Activated CD4-positive, alpha-beta T cell treated with anti-CD3 and anti-CD28 coated beads, Interleukin-2, amount 50 U/mL, for 24 hours (primary cell): ENCODE results near the gene CCDC174.
"Not testable (repeated sequence)": the region's sequence is repeated elsewhere in the genome, so short reads cannot be mapped to it uniquely, and the experiment has no call there.

Source experiments
- DNase-seq, 2 donors: peaks; one replicate each; pipeline ENCODE4 v3.0.0-alpha.2; 2020; ENCODE audit warnings: low read depth in 1 of 2, low spot score in 1 of 2

Gene CCDC174

DNA sequence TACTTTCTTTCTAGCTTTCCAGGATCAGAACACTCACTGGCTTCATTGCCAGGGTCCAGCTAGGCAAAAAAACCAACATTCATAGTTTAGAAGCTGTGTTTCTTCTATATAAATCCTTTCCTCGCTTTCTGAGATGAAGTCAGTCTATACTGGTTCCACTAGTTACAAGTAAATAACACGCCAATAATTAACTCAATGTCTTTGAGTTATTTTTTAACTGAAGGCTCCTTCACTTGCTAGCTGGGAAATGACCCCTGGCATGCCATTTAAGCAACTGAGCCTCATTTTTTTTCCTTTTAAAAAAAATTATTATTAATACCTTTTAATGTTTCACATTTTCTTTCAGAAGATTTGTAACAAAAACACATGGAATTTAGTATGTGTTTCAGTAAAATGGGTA lies 2.1 kb upstream of the CCDC174 start:
- no peak for DNase-seq

DNA sequence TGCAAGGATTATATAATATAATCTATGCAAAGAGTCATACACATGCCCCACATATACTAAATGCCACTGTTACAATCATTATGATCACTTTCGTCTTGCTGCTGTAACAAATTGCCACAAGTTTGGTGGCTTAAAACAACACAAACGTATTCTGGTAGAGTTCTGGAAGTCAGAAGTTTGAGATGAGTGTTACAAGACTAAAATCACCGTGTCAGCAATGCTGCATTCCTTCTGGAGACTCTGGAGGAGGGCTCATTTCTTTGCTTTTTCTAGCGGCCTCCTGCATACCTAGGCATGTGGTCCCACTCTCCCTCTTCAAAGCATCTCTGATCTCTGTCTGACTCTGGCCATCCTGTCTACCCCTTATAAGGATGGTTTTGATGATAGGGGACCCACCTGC lies 1.4 kb upstream of the CCDC174 start:
- DNase-seq = no peak

DNA sequence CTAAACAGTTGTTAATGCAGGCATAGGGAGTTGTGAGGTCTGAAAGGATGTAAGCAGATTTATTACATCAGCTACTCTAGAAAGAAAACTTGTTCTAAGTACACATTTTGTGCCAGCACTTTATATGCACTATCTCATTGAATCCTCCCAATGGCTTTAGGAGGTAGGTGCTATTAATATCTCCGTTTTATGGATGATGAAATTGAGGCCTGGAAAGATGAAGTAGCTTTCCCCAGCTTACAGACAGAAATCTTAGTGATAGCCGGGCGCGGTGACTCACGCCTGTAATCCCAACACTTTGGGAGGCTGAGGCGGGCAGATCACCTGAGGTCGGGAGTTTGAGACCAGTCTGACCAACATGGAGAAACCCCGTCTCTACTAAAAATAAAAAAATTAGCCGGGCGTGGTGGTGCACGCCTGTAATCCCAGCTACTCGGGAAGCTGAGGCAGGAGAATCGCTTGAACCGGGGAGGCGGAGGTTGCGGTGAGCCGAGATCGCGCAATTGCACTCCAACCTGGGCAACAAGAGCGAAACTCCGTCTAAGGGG lies 872 bp downstream of the CCDC174 start:
- not testable (repeated sequence) for DNase-seq

DNA sequence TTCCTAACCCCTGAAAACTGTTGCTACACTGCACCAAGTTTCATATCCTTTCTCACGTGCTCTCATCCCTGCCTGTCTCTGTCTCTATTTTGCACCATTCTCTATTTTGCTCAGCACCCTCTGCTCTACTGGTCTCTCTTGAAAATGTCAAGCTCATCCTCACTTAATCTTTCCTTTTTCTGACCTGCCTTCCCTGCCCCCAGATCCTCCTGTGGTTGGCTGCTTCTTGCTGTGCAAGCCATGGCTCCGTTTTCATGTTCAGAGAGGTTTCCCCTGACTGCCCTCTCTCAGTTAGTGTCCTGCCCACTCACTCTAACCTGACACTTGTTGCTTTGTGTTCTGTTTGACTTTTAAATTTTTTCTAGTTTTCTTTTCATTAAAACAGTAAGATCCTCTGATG lies 6.0 kb downstream of the CCDC174 start:
- no peak for DNase-seq

DNA sequence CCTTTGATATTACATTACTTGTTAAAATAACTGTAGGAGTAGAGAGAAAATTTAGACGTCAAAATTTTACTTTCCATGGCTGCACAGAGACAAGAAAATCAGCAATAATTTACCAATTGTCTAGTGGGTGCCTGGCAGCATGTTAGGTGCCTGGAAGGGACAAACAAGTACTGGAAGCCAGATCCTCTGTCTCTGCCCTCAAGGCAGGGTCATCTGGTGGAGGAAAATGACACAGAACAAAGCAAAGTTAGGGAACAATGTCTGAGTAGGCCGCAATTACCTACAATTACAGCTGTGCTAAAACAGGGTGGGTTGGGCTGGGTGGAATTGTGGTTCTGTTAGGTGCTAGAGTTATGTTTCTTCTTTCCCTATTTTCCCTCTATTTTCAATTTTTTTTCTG lies 7.4 kb downstream of the CCDC174 start:
- no peak for DNase-seq

DNA sequence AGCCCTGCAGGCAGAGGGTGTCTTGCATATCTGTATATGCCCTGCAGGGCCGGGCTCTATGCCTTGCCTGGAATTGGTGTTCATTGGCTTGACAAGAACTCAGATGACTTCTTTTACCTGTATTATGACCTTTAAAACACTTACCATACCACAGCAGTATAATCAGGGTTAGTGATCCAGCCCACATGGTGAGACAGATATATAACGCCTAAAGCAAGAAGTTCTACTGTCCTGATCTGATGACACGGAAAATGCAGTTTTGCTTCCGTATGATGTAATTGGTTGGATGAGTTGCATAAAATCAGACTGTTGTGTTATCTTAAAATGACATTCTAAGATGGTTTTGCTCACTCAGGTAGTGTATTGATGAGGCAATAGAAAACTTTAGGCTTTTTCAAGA lies 9.4 kb downstream of the CCDC174 start:
- no peak for DNase-seq

DNA sequence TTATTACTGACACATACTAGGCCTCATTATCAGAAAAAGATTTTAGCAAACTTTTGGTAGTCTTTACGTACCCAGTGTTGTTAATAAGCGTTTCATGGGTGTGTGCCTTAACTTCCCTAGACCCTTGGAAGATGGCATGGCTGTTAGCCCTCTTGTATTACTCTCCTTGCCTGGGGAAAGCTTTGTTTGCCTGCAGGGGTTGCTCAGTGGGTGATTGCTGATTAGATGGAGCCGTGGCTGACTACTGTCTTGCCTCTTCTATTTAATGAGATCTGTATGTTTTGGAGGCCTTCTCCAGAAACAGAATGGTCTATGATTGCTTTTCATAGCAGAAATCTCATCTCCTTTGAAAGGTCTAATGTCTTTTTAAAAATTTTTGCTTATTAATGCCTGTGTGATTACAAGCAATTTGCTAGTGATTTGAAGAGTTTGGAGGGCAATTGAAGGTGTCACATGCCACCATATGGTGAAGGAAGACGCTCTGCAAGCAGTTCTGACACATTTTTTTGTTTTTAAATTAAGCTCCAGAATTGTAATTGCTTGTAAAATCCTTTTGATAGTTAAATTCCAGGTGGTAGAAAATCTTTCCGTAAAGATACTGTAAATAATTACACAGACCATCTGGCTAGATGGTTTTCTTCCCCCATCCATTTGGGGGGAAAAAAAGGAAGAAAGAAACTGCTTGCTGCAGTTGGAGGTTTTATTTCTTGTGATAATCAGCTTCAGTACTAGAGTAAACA lies 12.0 kb downstream of the CCDC174 start:
- no peak for DNase-seq

DNA sequence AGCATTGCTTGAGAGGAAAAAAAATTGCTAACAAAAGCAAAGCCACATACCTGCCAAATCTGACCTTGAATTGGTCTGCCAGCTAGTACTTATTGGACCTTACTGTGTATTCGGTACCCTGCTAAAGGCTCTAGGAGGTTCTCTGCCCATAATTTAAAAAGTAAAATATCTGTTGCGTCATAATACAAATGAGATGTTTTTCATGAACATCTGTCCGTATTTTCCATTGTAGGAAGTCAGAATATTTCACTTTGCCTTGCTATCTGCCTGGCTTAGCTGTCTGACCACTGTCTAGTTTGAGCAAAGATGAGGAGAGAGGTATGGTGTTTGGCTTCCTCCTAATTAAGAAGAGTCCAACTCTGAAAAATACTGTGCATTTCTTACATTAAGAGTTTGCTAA lies 12.6 kb downstream of the CCDC174 start:
- DNase-seq = no peak

DNA sequence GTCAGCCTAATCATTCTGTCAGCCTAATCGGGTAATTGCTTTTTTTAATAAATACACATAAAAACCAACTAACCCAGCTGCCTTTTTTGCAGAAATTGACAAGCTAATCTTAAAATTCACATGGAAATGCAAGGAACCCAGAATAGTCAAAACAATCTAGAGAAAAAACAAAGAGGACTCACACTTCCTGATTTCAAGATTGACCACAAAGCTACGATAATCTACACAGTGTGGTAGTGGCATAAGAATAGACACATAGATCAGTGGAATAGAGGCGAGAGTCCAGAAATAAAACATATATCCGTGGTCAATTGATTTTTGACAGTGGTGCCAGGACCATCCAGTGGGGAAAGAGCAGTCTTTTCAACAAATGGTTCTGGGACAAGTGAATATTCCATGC lies 21.0 kb downstream of the CCDC174 start:
- no peak for DNase-seq

DNA sequence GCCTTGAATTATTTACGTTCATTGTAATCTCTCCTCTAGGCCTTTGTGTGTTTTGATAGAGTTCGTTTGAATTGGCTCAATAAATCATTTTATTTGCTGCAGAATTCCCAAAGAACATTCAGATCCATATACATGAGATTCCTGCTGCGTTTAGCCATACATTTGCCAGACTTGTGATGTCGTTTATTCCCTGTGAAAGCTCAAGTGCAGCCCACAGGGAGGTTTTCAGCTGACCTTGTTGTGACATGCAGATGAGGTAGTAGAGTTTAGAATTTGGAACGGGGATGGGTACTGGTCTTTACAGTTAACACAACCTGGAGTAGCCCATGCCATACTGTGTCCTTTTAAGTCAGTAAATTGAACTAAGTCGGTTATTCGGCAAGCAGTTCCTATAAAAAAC lies 23.3 kb downstream of the CCDC174 start, which contains the start of gene C3orf20:
Gene C3orf20, plus strand, starts transcription at position 301 of the 400 bp plus-strand sequence. CDS start 7,573 bp downstream, outside the sequence.
- DNase-seq = no peak

DNA sequence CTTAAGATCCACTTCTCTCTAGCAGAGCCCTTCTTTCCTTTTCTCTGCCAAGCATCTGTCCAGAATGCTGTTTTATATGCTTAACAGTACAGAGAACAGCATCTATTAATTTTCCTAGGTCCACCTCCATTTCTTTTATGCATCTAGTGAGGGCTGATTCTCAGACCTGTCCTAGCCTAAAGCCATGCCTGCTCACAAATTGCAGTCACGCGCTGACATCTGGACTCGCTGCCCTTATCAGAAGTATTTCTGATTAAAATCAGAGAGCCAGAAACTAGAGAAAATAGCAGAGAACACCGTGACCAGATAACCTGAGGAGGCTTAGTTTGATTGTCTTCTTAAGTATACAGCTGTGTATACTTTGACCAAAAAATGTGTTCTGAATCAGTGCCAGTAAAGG lies 25.3 kb downstream of the CCDC174 start:
- DNase-seq = no peak

DNA sequence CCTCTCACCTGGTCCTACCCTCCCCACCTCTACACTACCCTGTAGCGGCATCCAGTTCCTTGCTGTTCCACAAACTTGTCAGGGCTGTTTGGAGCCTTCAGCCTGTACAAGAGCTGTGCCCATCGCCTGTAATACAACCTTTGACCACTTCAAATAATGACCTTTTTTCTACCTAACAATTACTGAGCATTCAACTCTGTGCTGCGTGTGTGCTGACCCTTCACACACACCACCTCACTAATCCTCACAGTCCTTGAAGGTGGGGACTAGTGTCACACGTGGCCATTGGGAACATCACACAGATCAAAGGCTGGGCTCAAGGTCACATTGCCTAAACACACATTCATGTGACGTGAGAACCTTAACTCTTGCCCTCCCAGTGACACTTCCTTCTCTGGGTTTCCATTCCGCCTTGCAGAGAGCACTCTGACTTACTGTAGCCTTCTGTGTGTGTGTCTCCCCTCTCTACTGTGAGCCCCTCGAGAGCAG lies 26.5 kb downstream of the CCDC174 start:
- DNase-seq = no peak

DNA sequence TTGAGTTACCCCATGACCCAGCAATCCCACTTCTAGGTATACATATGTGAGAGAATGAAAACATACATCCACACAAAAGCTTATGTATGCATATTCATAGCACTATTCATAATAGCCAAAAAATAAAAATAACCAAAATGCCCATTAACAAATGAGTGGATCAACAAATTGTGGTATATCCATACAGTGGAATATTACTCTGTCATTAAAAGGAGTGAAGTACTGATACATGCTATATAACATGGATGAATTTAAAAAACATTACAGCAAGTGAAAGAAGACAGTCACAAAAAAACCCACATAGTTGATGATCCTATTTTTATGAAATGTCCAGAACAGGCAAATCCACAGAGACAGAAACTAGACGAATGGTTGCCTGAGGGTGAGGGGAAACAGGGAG lies 28.6 kb downstream of the CCDC174 start:
- DNase-seq = no peak

DNA sequence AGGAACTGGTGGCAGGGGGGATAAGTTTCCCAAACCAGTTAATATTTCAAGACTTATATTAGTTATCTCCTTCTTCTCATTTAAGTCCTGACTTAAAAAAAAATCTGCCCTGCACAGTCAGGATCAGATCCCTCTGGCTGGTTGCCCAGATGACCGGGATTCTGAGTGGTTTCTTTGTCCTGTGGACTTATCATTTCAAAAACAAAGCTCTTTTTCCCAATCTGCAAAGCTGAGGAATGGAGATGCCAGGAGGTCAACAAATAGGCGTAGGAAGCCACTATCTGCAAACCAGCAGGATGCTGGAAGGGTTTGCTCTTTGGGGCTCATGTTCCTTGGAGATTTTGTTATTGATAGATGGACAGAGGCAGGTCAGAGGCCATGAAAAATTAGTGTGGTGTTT lies 29.2 kb downstream of the CCDC174 start:
- no peak for DNase-seq

DNA sequence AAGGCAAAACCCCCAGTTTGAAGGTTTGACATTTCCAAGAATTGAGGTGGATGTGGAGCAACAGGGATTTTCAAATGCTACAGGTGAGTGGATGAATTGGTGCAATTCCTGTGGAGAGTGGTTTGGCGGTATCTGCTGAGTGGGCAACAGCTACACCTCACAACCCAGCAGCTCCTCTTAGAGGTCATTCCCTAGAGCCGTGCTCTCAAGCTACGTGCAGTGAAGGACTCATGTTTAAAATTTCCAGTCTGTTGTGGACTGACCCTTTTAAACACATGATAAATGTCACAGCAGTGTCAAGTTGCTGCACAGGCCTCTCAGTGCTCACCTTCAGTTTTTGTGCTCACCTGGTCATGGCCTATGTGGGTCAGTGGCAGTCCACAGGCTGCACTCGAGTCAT lies 32.9 kb downstream of the CCDC174 start:
- DNase-seq = no peak

DNA sequence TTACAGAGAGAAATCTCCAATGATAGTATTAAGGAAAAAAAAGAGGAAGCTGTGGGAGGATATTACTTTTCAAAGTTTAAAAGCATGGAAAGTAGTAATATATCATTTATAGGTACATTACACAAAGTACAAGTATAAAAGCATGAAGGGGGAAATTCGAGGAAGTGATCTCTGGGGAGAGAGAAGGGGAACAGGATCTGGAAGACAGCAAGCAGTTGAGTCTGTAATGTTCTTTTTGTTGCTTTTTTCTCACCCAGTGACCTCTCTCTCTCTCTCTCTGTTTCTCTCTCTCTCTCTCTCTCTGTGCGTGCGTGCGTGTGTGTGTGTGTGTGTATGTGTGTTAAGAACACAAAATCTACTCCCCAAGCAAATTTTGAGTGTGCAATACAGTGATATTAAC lies 33.6 kb downstream of the CCDC174 start:
- DNase-seq = no peak

DNA sequence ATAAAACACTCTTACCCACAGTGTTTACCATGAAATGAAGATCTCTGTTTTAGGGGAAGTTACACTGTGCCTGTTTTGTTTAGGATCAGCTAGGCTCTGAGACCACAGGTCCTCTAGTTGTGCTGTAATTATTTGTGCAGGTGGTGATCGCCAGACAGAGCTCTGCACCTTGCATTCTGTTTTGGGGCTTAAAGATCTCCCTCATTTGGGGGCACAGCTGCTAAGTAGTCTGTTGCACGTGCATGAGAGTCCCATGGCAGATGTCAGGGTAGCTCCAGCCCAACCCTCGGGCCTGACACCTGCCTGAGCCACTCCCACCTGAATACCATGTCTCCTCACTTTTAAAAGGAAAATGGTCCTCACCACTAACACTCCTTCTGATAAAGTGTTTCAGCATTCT lies 35.8 kb downstream of the CCDC174 start:
- no peak for DNase-seq

DNA sequence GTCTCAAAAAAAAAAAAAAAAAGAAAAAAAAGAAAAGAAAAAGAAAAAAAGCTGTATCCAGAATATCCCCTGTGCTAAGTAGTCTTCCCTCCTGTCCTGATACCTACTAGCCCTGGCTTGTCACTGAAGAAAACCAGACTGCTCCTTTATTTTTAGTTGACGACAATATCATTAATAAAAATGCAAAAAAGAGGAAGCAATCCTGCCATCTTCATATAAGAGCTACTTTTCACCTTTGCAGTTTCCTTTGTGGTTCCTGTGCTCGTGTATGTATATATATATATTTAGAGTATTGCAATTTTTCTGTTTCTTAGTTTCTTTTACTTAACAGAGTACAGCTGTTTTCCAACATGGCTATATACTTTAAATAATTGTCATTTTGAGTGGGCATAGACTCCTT lies 37.0 kb downstream of the CCDC174 start:
- DNase-seq = no peak

DNA sequence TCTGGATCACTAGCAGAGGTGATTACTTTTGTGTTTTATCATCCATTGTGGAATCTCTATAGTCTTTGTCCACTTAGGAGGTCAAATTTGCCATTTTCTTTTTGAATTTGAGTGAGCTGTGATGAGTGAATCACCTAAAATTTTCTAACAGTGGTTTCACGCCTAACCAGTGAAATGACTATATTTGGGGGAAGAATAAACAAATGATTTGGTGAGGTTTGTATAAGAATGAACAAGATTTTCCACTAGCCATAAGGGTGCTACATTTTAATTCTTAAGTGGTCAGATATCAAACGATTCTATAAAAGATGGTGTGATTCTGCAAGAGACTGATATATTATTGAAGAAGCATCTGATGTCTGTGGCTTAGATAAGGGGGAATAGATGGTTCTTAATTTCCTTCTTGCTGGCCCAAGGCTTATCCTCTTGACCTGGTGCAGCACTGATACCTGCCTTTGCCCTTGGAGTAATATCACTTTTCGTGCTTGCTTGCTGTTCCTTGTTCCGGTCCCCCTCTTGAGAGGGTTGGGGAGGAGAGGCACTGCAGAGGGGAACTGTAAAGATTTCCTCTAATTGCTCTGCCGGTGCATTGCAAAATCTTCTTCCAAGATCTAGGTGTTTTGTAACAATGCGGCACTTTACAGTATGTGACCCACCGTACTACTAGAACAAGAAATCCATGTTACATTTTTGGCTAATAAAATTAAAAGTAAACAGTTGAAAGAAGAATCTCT lies 37.9 kb downstream of the CCDC174 start:
- no peak for DNase-seq

DNA sequence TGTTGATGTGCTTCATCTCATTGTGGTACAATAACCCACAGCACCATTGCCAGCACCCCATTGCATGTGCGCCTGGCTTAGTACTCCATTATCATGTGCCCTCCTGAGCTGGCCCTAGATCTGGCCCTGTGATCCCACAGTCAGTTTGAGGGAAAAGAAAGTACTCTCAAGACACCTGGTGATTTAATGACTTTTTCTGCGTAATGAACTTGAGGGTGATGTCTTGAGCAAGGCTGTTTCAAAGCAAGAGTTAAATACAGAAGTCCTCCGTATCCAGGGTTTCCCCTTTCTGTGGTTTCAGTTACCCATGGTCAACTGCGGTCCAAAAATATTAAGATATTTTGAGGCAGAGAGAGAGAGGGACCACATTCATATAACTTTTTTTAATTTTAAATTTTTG lies 39.7 kb downstream of the CCDC174 start:
- no peak for DNase-seq

DNA sequence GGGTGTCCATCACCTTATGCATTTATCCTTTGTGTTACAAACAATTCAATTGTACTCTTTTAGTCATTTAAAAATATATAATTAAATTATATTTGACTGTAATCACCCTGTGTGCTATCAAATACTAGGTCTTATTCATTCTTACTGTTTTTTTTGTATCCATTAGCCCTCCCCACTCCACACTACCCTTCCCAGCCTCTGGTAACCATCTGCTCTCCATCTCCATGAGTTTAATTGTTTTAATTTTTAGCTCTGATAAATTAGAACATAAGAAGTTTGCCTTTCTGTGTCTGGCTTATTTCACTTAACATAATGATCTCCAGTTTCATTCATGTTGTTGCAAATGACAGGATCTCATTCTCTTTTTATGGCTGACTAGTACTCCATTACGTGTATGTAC lies 40.2 kb downstream of the CCDC174 start:
- DNase-seq = no peak

DNA sequence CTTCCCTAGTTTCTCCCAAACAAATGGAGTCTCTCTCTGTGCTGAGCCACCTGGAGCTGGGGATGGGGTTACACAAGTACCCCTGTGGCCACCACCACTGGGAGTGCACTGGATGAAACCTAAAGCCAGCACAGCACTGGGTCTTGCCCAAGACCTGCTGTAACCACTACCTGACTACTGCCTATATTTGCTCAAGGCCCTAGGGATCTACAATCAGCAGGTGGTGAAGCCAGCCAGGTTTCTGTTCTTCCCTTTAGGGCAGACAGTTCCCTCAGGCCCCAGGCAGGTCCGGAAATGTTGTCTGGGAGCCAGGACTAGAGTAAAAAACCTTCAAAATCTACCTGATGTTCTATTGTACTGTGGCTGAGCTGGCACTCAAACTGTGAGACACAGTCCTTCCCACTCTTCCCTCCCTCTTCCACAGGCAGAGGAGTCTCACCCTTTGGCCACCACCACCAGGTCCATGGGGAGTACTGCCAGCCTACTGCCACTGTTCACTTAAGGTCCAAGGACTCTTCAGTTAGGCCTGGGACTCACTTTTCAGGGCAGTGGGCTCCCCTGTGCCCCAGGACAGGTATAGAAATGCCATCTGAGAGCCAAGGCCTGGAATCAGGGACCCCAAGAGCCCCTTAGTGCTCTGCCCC lies 47.2 kb downstream of the CCDC174 start:
- DNase-seq = no peak
